ENCODE measurements around the gene LCTL. TPM values are rescaled to one million over a fixed set of nuclear protein-coding genes. Genes with fewer than 3 reads are reported as not detected.

Gene LCTL
- total RNA-seq, 1 donor from 2014 or later: not detected

DNA sequence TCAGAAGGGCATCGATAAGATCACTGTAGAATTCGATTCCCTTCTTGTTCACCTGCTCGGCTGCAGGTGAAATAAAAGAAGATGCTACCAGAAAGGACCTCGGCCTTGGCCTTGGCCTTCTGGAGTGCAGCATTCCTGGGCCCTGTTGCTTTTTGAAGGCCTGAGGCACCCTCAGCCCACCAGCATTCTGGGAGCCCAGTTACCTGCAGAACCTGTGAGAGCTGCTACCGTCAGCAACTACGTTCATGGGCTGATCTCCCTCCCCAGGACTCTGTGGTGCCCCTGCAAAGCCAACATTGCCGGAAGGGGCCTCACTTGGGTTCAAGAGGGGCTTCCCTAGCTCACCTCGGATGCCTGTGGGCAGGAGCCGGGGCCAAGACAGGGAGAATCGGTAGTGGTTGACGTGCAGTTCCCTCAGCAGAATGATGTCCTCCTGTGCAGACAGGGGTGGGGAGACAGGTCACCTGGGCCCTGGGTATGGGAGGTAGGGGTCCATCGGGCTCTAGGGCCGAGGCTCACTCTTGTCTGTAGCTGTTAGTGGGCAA is 2.2 kb downstream of the LCTL start:
- peaks cover 10% of the 10 kb centered on the region for H3K4me1 Mint-ChIP-seq (ENCODE audit: low read depth, unreplicated experiment)
- peaks cover 7% of the 10 kb centered on the region for H3K27me3 Mint-ChIP-seq (ENCODE audit: unreplicated experiment)
- TF ChIP-seq, protein P1, sequence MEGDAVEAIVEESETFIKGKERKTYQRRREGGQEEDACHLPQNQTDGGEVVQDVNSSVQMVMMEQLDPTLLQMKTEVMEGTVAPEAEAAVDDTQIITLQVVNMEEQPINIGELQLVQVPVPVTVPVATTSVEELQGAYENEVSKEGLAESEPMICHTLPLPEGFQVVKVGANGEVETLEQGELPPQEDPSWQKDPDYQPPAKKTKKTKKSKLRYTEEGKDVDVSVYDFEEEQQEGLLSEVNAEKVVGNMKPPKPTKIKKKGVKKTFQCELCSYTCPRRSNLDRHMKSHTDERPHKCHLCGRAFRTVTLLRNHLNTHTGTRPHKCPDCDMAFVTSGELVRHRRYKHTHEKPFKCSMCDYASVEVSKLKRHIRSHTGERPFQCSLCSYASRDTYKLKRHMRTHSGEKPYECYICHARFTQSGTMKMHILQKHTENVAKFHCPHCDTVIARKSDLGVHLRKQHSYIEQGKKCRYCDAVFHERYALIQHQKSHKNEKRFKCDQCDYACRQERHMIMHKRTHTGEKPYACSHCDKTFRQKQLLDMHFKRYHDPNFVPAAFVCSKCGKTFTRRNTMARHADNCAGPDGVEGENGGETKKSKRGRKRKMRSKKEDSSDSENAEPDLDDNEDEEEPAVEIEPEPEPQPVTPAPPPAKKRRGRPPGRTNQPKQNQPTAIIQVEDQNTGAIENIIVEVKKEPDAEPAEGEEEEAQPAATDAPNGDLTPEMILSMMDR (IDR thresholded peaks at IDR 0.05; ENCODE audit: partially characterized antibody, unreplicated experiment): no peak
- H3K36me3 Mint-ChIP-seq (ENCODE audit: unreplicated experiment): no peaks in the 10 kb centered on the region
- peaks cover 11% of the 10 kb centered on the region for H3K9me3 Mint-ChIP-seq (ENCODE audit: unreplicated experiment)
- DNase-seq: no peak
- H3K4me3 Mint-ChIP-seq (ENCODE audit: unreplicated experiment): no peak overlapping the region
- no peak overlapping the region for H3K27ac Mint-ChIP-seq (ENCODE audit: unreplicated experiment)

GRCh38 chr15:66563126-66563525 is 2.7 kb downstream of the LCTL start:
- Mint-ChIP-seq H3K27me3 (ENCODE audit: unreplicated experiment) (peaks cover 7% of the 10 kb centered on the region), H3K4me1 (ENCODE audit: low read depth, unreplicated experiment) (peaks cover 10% of the 10 kb centered on the region), H3K9me3 (ENCODE audit: unreplicated experiment) (peaks cover 11% of the 10 kb centered on the region), H3K4me3 (ENCODE audit: unreplicated experiment) (no peak overlapping the region), H3K36me3 (ENCODE audit: unreplicated experiment) (no peaks in the 10 kb centered on the region), H3K27ac (ENCODE audit: unreplicated experiment) (no peak overlapping the region)
- TF ChIP-seq, protein P1 (IDR thresholded peaks at IDR 0.05; ENCODE audit: partially characterized antibody, unreplicated experiment): no peak
- DNase-seq: no peak

- peaks cover 7% of the 10 kb centered on the region for H3K9me3 Mint-ChIP-seq (ENCODE audit: unreplicated experiment)
- TF ChIP-seq, protein P1 (IDR thresholded peaks at IDR 0.05; ENCODE audit: partially characterized antibody, unreplicated experiment): no peak
- H3K27me3 Mint-ChIP-seq (ENCODE audit: unreplicated experiment): peaks cover 3% of the 10 kb centered on the region
- no peak for DNase-seq
- no peak overlapping the region for H3K4me3 Mint-ChIP-seq (ENCODE audit: unreplicated experiment)
- peaks cover 3% of the 10 kb centered on the region for H3K4me1 Mint-ChIP-seq (ENCODE audit: low read depth, unreplicated experiment)
- no peak overlapping the region for H3K27ac Mint-ChIP-seq (ENCODE audit: unreplicated experiment)
- H3K36me3 Mint-ChIP-seq (ENCODE audit: unreplicated experiment): no peaks in the 10 kb centered on the region
These were observed 4.8 kb downstream of the LCTL start for GRCh38 chr15:66560856-66561525.

DNA sequence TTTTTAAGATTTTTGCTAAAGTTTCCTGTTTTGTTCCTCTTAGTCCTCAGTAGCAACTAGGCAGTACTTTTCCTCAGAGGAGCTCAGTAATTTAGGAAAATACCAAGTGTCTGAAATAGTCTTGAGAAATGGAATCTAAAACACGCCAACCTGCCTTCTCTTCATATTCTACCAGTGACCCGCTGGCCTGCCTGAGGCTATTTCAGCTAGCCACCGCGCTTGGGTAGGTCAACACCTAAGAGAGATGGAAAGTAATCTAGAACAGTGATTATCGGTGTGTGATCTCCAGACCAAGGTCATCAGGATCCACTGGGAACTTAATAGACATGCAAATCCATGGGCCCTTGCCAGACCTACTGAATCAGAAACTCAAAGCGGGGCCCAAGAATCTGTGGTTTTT is 7.5 kb downstream of the LCTL start:
- peaks cover 3% of the 10 kb centered on the region for H3K27me3 Mint-ChIP-seq (ENCODE audit: unreplicated experiment)
- H3K36me3 Mint-ChIP-seq (ENCODE audit: unreplicated experiment): no peaks in the 10 kb centered on the region
- no peak overlapping the region for H3K27ac Mint-ChIP-seq (ENCODE audit: unreplicated experiment)
- H3K9me3 Mint-ChIP-seq (ENCODE audit: unreplicated experiment): peaks cover 6% of the 10 kb centered on the region
- H3K4me3 Mint-ChIP-seq (ENCODE audit: unreplicated experiment): no peak overlapping the region
- H3K4me1 Mint-ChIP-seq (ENCODE audit: low read depth, unreplicated experiment): no peaks in the 10 kb centered on the region
- DNase-seq: no peak
- TF ChIP-seq, protein P1 (IDR thresholded peaks at IDR 0.05; ENCODE audit: partially characterized antibody, unreplicated experiment): no peak

GRCh38 chr15:66555685-66556084 is 10.1 kb downstream of the LCTL start:
- Mint-ChIP-seq H3K4me1 (ENCODE audit: low read depth, unreplicated experiment) (no peaks in the 10 kb centered on the region), H3K27ac (ENCODE audit: unreplicated experiment) (no peak overlapping the region), H3K4me3 (ENCODE audit: unreplicated experiment) (no peak overlapping the region), H3K36me3 (ENCODE audit: unreplicated experiment) (no peaks in the 10 kb centered on the region), H3K27me3 (ENCODE audit: unreplicated experiment) (no peaks in the 10 kb centered on the region), H3K9me3 (ENCODE audit: unreplicated experiment) (peaks cover 5% of the 10 kb centered on the region)
- TF ChIP-seq, protein P1 (IDR thresholded peaks at IDR 0.05; ENCODE audit: partially characterized antibody, unreplicated experiment): no peak
- DNase-seq: no peak

Data from glutamatergic neuron (in vitro differentiated cells).